ENCODE data around the gene BUD13.

GRCh38 chr11:116725434-116726221, 47.2 kb downstream of the BUD13 start:
- TF ChIP-seq CTCF (IDR thresholded peaks at IDR 0.05) (no peak), REST (IDR thresholded peaks at IDR 0.05; ENCODE audit: insufficient read depth in 1 of 2, low read depth in 2 of 2, low read length in 1 of 2) (no peak), POLR2AphosphoS5 (IDR thresholded peaks at IDR 0.05; ENCODE audit: low read depth, low read length) (no peak)
